Neutrophil (primary cell): ENCODE measurements around the gene FRMPD4.

Experiments
- H3K27ac ChIP-seq: fragments of 200-600 bp; sonication (generic); 2 replicates; pipeline ENCODE4 v1.5.1; 2016; ENCODE audit warnings: mild to moderate bottlenecking, moderate library complexity
- H3K27me3 ChIP-seq: fragments of 200-600 bp; sonication (generic); 2 replicates; pipeline ENCODE4 v1.6.0; 2016; ENCODE audit warnings: mild to moderate bottlenecking
- H3K36me3 ChIP-seq: fragments of 200-600 bp; sonication (generic); 2 replicates; pipeline ENCODE4 v1.5.1; 2017
- H3K4me1 ChIP-seq, 2 experiments: fragments of 200-600 bp in 1 of 2; sonication (generic) in 1 of 2; 1 replicate in 1 of 2; 2 replicates in 1 of 2; pipeline versions ENCODE4 v1.5.1 to v1.6.1; 2013 to 2016; ENCODE audit warnings: low read depth in 1 of 2, low read length in 1 of 2, mild to moderate bottlenecking in 1 of 2, moderate library complexity in 1 of 2; ENCODE audit not compliant: control insufficient read depth in 1 of 2, insufficient read depth in 1 of 2
- H3K4me3 ChIP-seq, 2 experiments: fragments of 200-600 bp in 1 of 2; sonication (generic) in 1 of 2; 1 replicate in 1 of 2; 2 replicates in 1 of 2; pipeline ENCODE4 v1.5.1; 2013 to 2016; ENCODE audit warnings: low read depth in 1 of 2, low read length in 1 of 2, mild to moderate bottlenecking in 1 of 2, moderate library complexity in 1 of 2
- H3K9me3 ChIP-seq: fragments of 200-600 bp; sonication (generic); 2 replicates; pipeline ENCODE4 v1.5.1; 2016
- TF ChIP-seq, protein P1 (sequence below): fragments of 200-600 bp; sonication (generic); IDR thresholded peaks from 2 replicates; pipeline ENCODE4 v1.5.1; 2016; ENCODE audit warnings: antibody characterized with exemption

FRMPD4 gene

DNA sequence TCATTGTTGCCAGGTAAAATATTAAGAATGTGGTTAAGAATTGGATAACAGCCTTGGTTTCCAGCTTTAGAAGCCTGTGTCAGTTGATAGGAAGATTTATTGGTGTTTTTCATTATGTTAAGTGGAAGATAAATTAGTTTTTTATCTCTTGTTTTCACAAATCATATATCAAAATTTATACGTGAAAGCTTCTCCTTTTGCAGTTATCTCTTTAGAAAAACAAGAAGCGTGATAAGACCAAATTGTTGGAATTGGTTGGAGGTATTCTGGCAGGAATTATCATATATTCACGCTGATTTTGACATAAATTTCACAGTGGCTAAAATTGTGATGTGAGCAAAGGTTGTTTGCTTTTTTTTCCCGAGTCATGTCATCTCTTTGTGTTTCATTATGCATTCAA lies 90.6 kb downstream of the FRMPD4 start:
- no peak overlapping the region for H3K4me3 ChIP-seq
- TF ChIP-seq, protein P1, sequence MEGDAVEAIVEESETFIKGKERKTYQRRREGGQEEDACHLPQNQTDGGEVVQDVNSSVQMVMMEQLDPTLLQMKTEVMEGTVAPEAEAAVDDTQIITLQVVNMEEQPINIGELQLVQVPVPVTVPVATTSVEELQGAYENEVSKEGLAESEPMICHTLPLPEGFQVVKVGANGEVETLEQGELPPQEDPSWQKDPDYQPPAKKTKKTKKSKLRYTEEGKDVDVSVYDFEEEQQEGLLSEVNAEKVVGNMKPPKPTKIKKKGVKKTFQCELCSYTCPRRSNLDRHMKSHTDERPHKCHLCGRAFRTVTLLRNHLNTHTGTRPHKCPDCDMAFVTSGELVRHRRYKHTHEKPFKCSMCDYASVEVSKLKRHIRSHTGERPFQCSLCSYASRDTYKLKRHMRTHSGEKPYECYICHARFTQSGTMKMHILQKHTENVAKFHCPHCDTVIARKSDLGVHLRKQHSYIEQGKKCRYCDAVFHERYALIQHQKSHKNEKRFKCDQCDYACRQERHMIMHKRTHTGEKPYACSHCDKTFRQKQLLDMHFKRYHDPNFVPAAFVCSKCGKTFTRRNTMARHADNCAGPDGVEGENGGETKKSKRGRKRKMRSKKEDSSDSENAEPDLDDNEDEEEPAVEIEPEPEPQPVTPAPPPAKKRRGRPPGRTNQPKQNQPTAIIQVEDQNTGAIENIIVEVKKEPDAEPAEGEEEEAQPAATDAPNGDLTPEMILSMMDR: no peak
- no peaks in the 10 kb centered on the region for H3K36me3 ChIP-seq
- no peak overlapping the region for H3K27ac ChIP-seq
- no peaks in the 10 kb centered on the region for H3K4me1 ChIP-seq
- no peaks in the 10 kb centered on the region for H3K9me3 ChIP-seq
- no peaks in the 10 kb centered on the region for H3K27me3 ChIP-seq

DNA sequence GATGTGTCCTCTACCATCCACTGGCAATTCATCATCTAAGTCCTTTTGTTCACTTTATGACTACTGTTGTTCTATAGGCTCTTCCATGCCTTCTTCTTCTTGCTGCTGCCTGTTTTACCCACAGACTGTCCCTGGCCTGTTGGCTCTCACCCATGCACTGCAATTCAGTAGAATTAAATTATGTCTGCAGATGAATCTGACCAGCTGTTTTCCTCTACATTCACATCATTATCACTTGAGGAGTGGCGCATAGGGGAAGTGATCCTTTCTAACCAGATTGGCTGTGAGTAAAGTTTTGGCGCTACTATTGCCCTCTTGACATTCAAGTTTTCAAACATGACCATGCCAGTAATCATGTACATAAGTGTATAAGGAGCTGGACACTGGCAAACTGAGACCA lies 91.7 kb downstream of the FRMPD4 start:
- Histone ChIP-seq H3K36me3 (no peaks in the 10 kb centered on the region), H3K27me3 (no peaks in the 10 kb centered on the region), H3K9me3 (no peaks in the 10 kb centered on the region), H3K4me3 (no peak overlapping the region), H3K4me1 (no peaks in the 10 kb centered on the region), H3K27ac (no peak overlapping the region)
- TF ChIP-seq, protein P1: no peak

DNA sequence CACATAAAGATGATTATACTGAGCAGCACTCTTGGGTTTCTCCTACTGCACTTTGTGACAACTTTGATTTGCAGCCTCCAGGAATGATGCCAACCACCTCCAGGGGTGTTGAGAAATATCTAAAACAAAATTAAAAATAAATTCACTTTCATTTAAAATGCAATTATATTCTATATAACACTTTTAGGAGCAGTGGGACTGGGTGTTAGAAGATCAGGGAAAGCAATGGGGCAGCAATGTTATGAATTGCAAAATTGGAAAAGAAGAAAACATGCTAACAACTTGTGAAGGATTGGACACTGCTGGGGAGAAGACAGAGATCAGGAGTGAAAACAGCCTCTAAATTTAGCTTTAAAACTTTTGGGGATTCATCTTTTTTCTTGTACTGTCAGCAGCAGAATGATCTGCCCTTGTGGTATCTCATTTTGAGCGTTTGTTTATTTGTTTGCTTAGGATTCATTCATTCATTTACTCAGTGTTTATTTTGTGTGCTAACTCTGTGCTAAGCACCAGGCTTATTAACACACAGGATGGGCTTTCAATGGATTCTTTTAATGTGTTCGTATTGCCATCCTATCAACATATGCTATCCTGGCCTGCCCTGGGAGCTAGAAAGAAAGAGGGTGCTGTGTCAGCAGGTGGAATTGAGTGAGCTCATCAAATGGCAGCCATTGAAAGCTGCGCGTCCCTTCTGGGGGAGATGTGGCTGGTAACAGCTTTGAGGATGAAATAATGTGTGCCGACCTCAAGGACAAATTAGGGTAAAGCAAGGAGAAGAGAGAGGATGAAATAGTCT lies 96.5 kb downstream of the FRMPD4 start:
- Histone ChIP-seq H3K27me3 (no peaks in the 10 kb centered on the region), H3K36me3 (no peaks in the 10 kb centered on the region), H3K9me3 (no peaks in the 10 kb centered on the region), H3K27ac (no peak overlapping the region), H3K4me3 (no peak overlapping the region), H3K4me1 (no peaks in the 10 kb centered on the region)
- TF ChIP-seq, protein P1: no peak

DNA sequence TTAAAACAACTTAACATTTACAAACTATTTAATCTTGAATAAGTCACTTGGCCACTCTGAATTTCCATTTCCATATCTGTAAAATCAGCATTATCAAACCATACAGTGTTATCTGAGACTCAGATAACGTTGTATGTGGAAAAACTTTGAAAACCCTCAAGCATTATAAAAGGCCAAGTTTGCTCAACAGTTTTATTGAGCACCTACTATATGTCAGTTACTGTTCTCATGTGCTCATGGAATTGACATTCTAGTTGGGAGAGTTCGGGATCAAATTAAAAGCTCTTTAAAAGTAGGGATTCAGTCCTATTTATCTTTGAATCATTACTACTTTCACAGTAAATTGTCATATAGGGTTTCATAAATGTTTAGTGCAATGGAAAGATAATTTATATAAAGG lies 97.9 kb downstream of the FRMPD4 start:
- Histone ChIP-seq H3K27me3 (no peaks in the 10 kb centered on the region), H3K4me3 (no peak overlapping the region), H3K9me3 (no peaks in the 10 kb centered on the region), H3K4me1 (no peaks in the 10 kb centered on the region), H3K27ac (no peak overlapping the region), H3K36me3 (no peaks in the 10 kb centered on the region)
- TF ChIP-seq, protein P1: no peak

DNA sequence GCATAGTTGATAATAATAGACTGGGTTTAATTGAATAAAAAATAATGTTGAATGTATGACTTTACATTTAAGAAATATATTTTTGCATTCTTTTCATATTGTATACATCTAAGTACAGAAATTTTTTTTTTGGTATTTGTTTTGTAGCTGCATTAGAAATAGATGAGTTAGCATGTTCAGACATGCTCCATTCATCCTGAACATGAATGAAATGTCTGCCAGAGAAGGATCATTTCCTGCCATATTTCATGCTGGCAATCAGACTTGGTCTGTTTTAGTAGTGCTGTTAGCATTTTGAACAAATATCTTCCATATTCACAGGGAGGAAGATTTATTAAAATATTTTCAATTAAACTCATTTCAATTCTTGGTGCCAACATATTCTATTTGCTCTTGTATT lies 98.9 kb downstream of the FRMPD4 start:
- no peaks in the 10 kb centered on the region for H3K27me3 ChIP-seq
- no peaks in the 10 kb centered on the region for H3K4me1 ChIP-seq
- H3K4me3 ChIP-seq: no peak overlapping the region
- TF ChIP-seq, protein P1: no peak
- no peaks in the 10 kb centered on the region for H3K36me3 ChIP-seq
- no peak overlapping the region for H3K27ac ChIP-seq
- H3K9me3 ChIP-seq: no peaks in the 10 kb centered on the region
